ENCODE results near the gene IL11. TPM values are rescaled to one million over a fixed set of nuclear protein-coding genes. Genes with fewer than 3 reads are reported as not detected.

The IL11 gene
- total RNA-seq, 1 experiment from 2014 or later, result 3.9 TPM

DNA sequence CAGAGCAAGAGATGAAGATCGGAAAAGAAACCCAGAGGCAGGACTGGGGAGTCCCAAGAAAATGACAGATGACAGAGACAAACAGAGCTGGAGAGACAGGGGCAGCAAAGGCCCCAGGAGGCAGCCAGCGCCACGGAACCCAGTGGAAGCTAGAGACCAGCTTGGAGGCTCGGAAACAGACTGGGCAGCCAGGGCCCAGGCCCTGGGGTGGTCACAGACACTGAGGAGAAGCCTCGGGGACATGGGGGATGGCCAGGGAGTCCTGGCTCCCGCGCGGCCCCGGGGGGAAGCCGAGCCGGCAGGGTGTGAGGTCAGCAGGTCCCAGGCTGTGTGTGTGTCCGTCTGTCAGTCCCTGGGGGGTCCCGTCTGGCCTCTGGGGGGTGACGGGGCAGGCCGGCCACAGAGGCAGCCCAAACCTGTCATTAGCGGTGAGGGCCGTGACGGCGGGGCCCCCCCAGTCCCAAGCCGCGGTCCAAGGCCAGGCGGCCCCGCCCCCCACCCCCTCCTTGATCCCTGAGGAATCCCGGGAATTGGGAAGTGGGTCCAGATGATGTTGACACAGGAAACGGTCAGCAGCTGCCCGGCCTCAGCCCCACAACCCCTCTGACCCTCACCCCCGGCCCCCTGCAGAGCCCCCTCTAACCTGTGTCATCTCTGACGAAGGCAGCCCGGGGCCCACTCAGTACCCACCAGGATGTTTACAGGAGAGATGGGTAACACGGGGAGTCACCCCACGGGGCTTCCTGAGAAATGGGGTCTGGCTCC lies 3.9 kb upstream of the IL11 start:
- H3K23ac ChIP-seq (ENCODE audit: insufficient read length, low read depth, low read length), result no peak overlapping the region
- no peak overlapping the region for H2BK12ac ChIP-seq (ENCODE audit: insufficient read length, low read depth, low read length)
- no peaks in the 10 kb centered on the region; the same call in 1 of the 2 replicates for H3K4me1 ChIP-seq (ENCODE audit: insufficient read depth, low read length)
- H3K79me1 ChIP-seq (ENCODE audit: insufficient read depth, low read depth, low read length, poor library complexity, severe bottlenecking), result no peaks in the 10 kb centered on the region
- Mint-ChIP-seq H3K4me1 (peaks cover 41 to 57% of the 10 kb centered on the region in 2 experiments), H3K9me3 (peaks cover 0 to 5% of the 10 kb centered on the region in 2 experiments; a peak in 2 of 5 replicates), H3K4me3 (peak overlapping the region; percentile 4 to 51; a peak in 3 of 5 replicates), H3K27ac (peak overlapping the region in 2 of 3 experiments; percentile 17 to 55; a peak in 3 of 7 replicates), H3K36me3 (ENCODE audit: insufficient read depth in 1 of 3, low read depth in 3 of 3) (peaks cover 0 to 6% (median 0%) of the 10 kb centered on the region in 3 experiments; a peak in 1 of 7 replicates), H3K27me3 (ENCODE audit: low read depth) (peaks cover 70% of the 10 kb centered on the region)
- no peak overlapping the region for H4K8ac ChIP-seq (replicated peaks; ENCODE audit: insufficient read length, low read depth, low read length)
- H3K27me3 ChIP-seq (ENCODE audit: insufficient read depth, low read length), result peaks cover 5% of the 10 kb centered on the region; the same call in 1 of the 2 replicates
- H3T11ph ChIP-seq (ENCODE audit: low read length), result no peak overlapping the region
- TF ChIP-seq, protein P1, sequence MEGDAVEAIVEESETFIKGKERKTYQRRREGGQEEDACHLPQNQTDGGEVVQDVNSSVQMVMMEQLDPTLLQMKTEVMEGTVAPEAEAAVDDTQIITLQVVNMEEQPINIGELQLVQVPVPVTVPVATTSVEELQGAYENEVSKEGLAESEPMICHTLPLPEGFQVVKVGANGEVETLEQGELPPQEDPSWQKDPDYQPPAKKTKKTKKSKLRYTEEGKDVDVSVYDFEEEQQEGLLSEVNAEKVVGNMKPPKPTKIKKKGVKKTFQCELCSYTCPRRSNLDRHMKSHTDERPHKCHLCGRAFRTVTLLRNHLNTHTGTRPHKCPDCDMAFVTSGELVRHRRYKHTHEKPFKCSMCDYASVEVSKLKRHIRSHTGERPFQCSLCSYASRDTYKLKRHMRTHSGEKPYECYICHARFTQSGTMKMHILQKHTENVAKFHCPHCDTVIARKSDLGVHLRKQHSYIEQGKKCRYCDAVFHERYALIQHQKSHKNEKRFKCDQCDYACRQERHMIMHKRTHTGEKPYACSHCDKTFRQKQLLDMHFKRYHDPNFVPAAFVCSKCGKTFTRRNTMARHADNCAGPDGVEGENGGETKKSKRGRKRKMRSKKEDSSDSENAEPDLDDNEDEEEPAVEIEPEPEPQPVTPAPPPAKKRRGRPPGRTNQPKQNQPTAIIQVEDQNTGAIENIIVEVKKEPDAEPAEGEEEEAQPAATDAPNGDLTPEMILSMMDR (conservative IDR thresholded peaks at IDR 0.05), result no peak
- peak overlapping the region; percentile 33 for H3K4me2 ChIP-seq (ENCODE audit: insufficient read depth, insufficient read length, low read length)
- H3K18ac ChIP-seq (ENCODE audit: insufficient read length, low read depth, low read length), result no peak overlapping the region
- H3K56ac ChIP-seq (ENCODE audit: insufficient read length, low read depth, low read length), result no peak overlapping the region
- H2BK120ac ChIP-seq (ENCODE audit: low read depth, low read length, poor library complexity, severe bottlenecking), result no peak overlapping the region
- H3K14ac ChIP-seq (ENCODE audit: insufficient read depth, low read length), result no peak overlapping the region; the same call in 1 of the 2 replicates
- H3K9me3 ChIP-seq (ENCODE audit: control insufficient read depth, low read depth, low read length), result no peaks in the 10 kb centered on the region
- H2AFZ ChIP-seq (ENCODE audit: low read length), result no peak overlapping the region
- peaks cover 17% of the 10 kb centered on the region for H3K23me2 ChIP-seq (ENCODE audit: insufficient read length, low read depth, low read length, poor library complexity, severe bottlenecking)
- no CpG with 5 or more reads among the region's 31 CpGs for WGBS (ENCODE audit: extremely low coverage, insufficient read length, low lambda C conversion rate)
- H4K20me1 ChIP-seq (ENCODE audit: control insufficient read depth, insufficient read depth, insufficient read length), result no peaks in the 10 kb centered on the region
- H4K5ac ChIP-seq (ENCODE audit: insufficient read length, low read depth, low read length), result no peak overlapping the region
- no peak for DNase-seq
- no peak overlapping the region for H4K91ac ChIP-seq (ENCODE audit: insufficient read length, low read depth, low read length)
- no peak overlapping the region for H3K27ac ChIP-seq (ENCODE audit: insufficient read length, low read depth, low read length)
- H3K79me2 ChIP-seq (ENCODE audit: insufficient read depth, low read length), result no peaks in the 10 kb centered on the region
- no peak overlapping the region for H3K9ac ChIP-seq (ENCODE audit: extremely low read depth, insufficient read length, low read length)
- no peak overlapping the region for H3K4ac ChIP-seq (ENCODE audit: low read depth, low read length)
- H2BK5ac ChIP-seq (ENCODE audit: insufficient read length, low read length), result no peak overlapping the region
- no peak overlapping the region for H2BK20ac ChIP-seq (ENCODE audit: low read depth, low read length, poor library complexity, severe bottlenecking)
- H2BK15ac ChIP-seq (ENCODE audit: low read depth, low read length), result no peak overlapping the region
- no peak overlapping the region for H2AK5ac ChIP-seq (ENCODE audit: insufficient read length, low read length)

Measured in H9 (cell line).